Skeletal muscle cell (primary cell): ENCODE data around the gene TNFSF11.

Source experiments
- DNase-seq: peaks from one replicate; pipeline ENCODE4 v3.0.0-alpha.2; 2010; ENCODE audit warnings: low read depth
- H3K4me3 ChIP-seq: 2 replicates; pipeline ENCODE4 v1.5.1; 2011; ENCODE audit warnings: low read depth, mild to moderate bottlenecking, control low read depth, low read length, moderate library complexity

Gene TNFSF11

DNA sequence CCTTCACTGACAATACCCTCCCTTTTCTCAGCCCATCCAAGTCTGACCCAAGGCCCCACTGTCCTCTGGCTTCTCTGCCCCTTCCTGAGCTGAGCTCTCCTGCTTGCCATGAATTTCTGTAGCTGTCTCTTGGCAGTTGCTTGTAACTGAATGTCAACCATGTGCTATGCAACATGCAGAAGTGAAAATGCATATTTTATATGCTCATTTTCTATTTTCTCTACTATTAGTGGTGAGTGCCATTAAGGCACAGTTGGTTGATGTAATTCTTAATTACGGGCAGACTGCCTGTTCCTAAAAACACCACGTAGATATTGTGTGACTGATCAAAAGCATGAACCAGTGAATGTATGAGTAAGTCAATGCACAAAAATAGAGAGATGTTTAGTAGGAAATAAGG, 29.6 kb downstream of the TNFSF11 start:
- DNase-seq: no peak
- no peak overlapping the region for H3K4me3 ChIP-seq

DNA sequence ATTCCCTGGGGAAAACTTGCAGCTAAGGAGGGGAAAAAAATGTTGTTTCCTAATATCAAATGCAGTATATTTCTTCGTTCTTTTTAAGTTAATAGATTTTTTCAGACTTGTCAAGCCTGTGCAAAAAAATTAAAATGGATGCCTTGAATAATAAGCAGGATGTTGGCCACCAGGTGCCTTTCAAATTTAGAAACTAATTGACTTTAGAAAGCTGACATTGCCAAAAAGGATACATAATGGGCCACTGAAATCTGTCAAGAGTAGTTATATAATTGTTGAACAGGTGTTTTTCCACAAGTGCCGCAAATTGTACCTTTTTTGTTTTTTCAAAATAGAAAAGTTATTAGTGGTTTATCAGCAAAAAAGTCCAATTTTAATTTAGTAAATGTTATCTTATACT, 33.6 kb downstream of the TNFSF11 start:
- no peak overlapping the region for H3K4me3 ChIP-seq
- no peak for DNase-seq

DNA sequence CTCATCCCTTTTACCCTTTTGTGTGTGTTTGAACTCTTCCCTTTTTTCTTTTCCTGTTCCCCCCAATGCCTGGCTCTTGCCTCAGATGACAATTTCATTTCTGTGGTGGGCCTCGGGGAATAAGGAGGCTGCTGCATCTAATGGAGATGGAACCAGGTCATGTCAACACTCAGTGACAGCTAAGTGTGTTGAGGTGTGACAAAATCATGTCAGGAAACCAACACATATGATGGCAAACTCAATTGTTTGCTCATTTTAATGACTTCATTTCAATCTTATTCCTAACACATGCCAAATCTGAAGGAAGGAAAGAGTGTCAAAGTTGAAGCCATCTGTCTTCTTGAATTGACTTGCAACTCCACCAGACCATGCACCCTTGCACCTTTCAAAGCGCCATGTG, 36.7 kb downstream of the TNFSF11 start:
- no peak overlapping the region for H3K4me3 ChIP-seq
- no peak for DNase-seq

- no peak for DNase-seq
- H3K4me3 ChIP-seq: no peak overlapping the region
Observed at GRCh38 chr13:42611086-42611779, 37.3 kb downstream of the TNFSF11 start.

DNA sequence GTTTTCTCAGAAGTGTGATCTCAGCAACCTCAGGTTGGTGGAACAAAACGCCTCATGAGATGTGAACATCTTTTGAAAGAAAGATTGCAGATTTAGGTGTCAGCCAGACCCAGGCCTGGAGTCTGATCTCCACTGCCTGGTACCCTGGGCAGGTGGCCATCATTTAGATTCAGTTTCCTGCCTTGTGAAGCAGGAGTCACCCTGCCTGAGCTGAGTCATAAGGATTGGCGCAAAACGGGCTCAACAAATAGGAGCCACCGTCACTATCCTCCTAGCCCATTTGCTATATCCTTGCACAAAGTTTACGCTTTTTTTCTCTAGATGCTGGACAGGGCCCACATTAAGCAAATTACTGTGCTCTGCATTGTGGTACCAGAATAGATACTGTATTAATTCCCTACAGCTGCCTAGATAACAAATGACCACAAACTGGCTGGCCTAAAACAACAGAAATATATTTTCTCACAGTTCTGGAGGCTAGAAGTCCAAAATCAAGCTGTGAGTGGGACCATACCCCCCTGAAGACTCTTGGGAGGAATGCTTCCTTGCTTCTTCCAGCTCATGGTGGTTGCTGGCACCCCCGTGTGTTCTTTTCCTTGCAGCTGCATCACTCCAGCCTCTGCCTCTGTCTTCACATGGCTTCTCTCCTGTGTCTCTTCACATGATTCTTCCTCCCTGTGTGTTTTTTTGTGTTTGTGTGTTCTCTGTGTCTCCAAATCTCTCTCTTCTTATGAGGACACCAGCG, 38.2 kb downstream of the TNFSF11 start:
- DNase-seq: no peak
- H3K4me3 ChIP-seq: no peak overlapping the region

- no peak overlapping the region for H3K4me3 ChIP-seq
- DNase-seq: no peak
Observed at GRCh38 chr13:42614436-42615035, 40.6 kb downstream of the TNFSF11 start.

DNA sequence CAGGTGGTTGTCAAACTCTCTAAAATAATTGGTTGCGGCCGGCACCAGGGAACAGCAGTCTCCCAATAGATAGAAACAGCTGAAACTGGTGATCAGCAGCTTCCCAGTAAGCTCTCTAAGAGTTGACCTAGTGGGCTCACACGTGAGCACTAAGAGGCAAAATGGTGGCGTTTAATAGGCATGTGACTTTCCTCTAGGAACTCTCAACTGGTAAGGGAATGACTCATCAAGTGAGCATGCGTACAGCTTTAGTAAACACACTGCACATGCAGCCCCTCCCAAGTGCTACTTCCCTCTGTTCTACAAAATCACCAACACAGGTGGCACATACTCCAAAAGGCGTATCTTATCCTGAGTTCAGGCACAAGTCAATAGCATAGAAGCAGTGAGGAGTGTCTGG, 41.7 kb downstream of the TNFSF11 start:
- no peak overlapping the region for H3K4me3 ChIP-seq
- no peak for DNase-seq

- DNase-seq: no peak
Observed at GRCh38 chr13:42617221-42617620, 43.3 kb downstream of the TNFSF11 start.

DNA sequence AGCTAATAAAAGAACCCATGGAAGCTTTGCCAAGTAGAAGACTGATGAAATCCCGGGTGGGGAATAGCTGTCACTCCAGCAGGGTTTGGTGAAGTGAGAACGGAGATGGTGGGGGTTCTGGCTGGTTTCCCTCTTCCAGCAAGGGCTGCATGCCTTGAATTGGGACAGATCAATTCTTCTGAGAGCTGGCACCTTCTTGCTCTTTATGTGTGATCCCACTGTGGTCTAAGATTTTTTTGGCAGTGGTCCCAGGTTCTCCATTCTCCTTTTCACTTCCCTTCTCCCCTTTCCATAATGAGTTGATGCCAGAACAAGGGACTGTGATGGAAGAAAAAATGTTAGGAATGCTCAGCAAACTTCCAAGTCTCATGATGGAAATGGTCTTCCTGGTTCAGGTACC, 50.0 kb downstream of the TNFSF11 start:
- DNase-seq: no peak
- no peak overlapping the region for H3K4me3 ChIP-seq

More at GRCh38 chr13:42617221-42617620, 43.3 kb downstream of the TNFSF11 start:
- no peak overlapping the region for H3K4me3 ChIP-seq

DNA sequence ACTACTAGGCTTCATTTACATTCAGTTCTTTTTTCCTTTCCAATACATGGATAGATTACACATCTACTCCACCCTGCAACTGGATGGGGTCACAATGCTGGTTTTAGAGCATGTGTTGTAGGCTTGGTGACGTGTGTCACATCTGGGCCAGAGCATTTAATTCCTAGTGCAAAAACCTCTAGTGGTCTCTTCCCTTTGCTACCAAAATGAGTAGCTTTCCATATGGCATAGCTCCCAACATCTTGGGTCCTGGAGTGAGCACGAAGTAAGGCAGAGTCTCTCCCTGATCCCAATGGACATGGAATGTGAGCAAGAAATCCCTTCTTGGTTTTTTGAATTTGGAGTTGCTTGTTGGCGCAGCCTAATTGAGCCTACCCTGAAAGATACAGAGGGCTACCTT, 51.7 kb downstream of the TNFSF11 start:
- no peak overlapping the region for H3K4me3 ChIP-seq
- DNase-seq: no peak

GRCh38 chr13:42626176-42626860, 52.4 kb downstream of the TNFSF11 start:
- no peak for DNase-seq

GRCh38 chr13:42628666-42629065, 54.7 kb downstream of the TNFSF11 start:
- no peak for DNase-seq
- H3K4me3 ChIP-seq: no peak overlapping the region

More at GRCh38 chr13:42626176-42626860, 52.4 kb downstream of the TNFSF11 start:
- no peak overlapping the region for H3K4me3 ChIP-seq

- DNase-seq: no peak
- no peak overlapping the region for H3K4me3 ChIP-seq
Observed at GRCh38 chr13:42631181-42631580, 57.2 kb downstream of the TNFSF11 start.

DNA sequence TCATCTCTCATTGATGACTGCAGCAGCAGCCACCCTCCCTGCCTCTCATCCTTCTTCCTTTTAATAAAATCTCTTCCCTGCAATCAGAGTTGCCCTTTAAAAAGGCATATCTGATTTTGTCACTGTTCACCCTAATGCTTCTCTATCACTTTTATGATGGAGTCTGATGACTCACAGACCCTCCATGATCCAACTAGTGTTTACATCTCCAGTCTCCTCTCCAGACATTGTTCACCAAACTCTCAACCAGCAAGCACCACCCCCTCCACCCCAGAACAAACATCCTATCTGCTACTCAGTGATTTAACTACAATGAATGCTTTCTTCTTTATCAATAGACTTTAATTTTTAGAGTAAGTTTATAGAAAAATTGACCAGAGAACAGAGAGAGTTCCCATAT, 59.5 kb downstream of the TNFSF11 start:
- DNase-seq: no peak
- H3K4me3 ChIP-seq: no peak overlapping the region

GRCh38 chr13:42638101-42638500, 64.1 kb downstream of the TNFSF11 start:
- no peak overlapping the region for H3K4me3 ChIP-seq
- no peak for DNase-seq

- no peak for DNase-seq
- no peak overlapping the region for H3K4me3 ChIP-seq
Observed at GRCh38 chr13:42638886-42639285, 64.9 kb downstream of the TNFSF11 start.

DNA sequence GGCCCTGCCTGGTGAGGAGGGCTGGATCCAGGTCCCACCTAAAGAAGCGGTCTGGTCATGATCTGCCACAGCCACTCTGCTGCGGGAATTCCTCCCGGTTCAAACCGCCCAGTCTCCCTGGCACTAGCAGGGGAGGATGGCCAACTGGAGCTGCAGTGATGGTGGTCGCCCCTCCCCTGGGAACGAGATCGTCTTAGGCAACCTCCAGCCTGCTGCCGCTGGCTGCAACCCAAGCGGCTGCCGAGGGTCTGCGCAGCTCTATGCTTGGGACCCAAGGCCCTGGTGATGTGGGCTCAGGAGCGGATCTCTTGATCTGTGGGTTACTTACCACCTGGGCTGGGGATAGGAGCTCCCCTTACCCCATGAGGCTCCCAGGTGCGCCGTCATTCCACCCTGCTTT, 69.1 kb downstream of the TNFSF11 start:
- H3K4me3 ChIP-seq: no peak overlapping the region
- no peak for DNase-seq

DNA sequence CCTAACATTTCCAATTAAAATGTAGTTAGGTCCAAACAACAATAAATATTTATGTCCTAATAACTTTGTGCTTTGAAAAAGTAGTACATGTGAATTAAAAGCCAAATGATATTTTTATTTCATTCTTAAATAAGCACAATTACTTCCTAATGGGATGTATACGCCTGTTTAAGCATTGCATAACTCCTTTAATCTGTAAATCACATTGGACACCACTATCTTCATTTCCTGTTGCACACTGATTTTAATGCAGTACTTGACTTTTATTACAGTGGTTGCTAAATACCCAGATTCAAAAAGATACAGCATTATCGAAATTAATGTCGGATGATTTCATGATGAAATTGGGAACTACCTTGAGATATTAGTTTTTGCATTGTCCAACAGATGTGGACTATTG, 70.9 kb downstream of the TNFSF11 start:
- no peak overlapping the region for H3K4me3 ChIP-seq
- DNase-seq: no peak

GRCh38 chr13:42645717-42646116, 71.8 kb downstream of the TNFSF11 start:
- no peak overlapping the region for H3K4me3 ChIP-seq
- DNase-seq: no peak

- H3K4me3 ChIP-seq: no peak overlapping the region
- no peak for DNase-seq
Observed at GRCh38 chr13:42649141-42649540, 75.2 kb downstream of the TNFSF11 start.
